ENCODE results near the gene SEPHS2. TPM values are rescaled to one million over a fixed set of nuclear protein-coding genes. Genes with fewer than 3 reads are reported as not detected.
"Not testable (repeated sequence)": the region's sequence is repeated elsewhere in the genome, so short reads cannot be mapped to it uniquely, and the experiment has no call there.

SEPHS2 gene
- total RNA-seq, 1 donor from 2014 or later, result 30.5 TPM

DNA sequence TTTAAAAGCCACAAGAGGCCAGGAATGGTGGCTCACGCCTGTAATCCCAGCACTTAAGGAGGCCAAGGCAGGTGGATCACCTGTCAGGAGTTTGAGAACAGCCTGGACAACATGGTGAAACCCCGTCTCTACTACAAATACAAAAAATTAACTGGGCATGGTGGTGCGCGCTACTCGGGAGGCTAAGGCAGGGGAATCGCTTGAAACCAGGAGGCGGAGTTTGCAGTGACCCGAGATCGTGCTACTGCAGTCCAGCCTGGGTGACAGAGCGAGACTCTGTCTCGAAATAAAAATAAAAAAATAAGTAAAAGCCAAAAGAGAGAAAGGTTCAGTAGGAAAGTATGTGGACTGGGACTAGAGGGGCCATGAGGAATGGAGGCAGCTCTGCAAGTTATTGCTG lies 13.8 kb upstream of the SEPHS2 start:
- no peaks in the 10 kb centered on the region for H3K4me1 Mint-ChIP-seq
- no peak for DNase-seq (ENCODE audit: low read depth, low spot score)
- no peak overlapping the region for H3K27ac Mint-ChIP-seq (ENCODE audit: unreplicated experiment)
- no peak overlapping the region for H3K4me3 Mint-ChIP-seq
- H3K9me3 Mint-ChIP-seq, result no peaks in the 10 kb centered on the region
- peaks cover 4% of the 10 kb centered on the region for H3K27me3 Mint-ChIP-seq (ENCODE audit: low read depth)
- TF ChIP-seq, protein P1, sequence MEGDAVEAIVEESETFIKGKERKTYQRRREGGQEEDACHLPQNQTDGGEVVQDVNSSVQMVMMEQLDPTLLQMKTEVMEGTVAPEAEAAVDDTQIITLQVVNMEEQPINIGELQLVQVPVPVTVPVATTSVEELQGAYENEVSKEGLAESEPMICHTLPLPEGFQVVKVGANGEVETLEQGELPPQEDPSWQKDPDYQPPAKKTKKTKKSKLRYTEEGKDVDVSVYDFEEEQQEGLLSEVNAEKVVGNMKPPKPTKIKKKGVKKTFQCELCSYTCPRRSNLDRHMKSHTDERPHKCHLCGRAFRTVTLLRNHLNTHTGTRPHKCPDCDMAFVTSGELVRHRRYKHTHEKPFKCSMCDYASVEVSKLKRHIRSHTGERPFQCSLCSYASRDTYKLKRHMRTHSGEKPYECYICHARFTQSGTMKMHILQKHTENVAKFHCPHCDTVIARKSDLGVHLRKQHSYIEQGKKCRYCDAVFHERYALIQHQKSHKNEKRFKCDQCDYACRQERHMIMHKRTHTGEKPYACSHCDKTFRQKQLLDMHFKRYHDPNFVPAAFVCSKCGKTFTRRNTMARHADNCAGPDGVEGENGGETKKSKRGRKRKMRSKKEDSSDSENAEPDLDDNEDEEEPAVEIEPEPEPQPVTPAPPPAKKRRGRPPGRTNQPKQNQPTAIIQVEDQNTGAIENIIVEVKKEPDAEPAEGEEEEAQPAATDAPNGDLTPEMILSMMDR (conservative IDR thresholded peaks at IDR 0.05), result no peak
- no peaks in the 10 kb centered on the region for H3K36me3 Mint-ChIP-seq (ENCODE audit: low read depth)

DNA sequence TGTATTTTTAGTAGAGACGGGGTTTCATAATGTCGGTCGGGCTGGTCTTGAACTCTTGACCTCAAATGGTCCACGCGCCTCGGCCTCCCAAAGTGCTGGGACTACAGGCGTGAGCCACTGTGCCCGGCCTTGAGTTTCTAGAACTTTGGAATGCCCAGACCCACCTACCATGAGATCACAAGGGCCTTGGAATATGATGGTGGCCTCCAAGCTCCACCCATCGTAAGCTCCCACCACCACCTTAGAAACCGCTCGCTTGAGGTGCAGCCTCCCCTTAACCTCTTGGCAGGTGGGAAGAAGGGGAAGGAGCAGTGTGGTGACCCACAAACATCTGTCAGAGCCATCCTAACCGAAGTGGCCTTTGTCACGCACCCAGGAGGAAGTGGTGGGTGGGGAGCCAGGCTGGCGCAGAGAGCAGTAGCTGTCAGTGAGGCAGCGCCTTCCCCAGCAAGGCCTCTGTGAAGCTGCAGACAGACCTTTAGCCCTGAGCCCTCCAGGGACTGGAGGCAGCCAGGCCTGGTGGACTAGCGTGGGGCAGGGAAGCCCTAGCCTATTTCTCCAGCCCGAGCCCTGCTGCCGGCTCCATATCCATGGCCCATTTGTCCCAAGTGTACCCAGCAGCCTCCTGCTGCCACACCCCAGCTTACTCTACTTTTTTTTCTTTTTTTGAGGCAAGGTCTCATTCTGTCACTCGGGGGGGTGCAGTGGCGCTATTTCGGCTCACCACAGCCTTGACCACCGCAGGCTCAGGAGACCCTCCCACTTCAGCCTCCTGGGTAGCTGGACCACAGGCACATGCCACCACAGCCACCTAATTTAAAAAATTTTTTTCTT lies 13.1 kb upstream of the SEPHS2 start:
- TF ChIP-seq, protein P1 (conservative IDR thresholded peaks at IDR 0.05), result no peak
- H3K9me3 Mint-ChIP-seq, result no peaks in the 10 kb centered on the region

DNA sequence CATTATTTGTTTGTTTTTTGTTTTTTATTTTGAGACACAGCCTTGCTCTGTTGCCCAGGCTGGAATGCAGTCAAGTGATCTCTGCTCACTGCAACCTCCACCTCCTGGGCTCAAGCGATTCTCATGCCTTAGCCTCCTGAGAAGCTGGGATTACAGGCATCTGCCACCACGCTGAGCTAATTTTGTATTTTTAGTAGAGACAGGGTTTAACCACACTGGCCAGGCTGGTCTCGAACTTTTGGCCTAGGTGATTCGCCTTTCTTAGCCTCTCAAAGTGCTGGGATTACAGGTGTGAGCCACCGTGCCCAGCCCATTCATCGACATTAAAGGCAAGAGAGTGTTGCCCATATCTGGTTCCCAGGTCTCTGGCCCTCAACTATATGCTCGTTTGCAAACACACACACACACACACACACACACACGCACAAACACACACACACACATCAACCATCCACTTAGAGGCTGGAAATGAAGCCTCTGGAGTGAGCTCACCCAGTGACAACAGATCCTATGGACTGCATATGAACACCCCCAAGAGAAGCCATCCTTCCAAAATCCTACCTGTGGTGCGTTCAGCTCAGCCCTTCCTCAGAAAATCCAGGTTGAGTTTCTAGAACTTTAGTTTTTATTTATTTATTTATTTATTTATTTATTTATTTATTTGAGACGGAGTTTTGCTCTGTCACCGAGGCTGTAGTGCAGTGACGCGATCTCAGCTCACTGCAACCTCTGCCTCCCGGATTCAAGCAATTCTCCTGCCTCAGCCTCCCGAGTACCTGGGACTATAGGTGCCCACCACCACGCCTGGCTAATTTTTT lies 12.3 kb upstream of the SEPHS2 start:
- H3K36me3 Mint-ChIP-seq (ENCODE audit: low read depth), result no peaks in the 10 kb centered on the region
- no peaks in the 10 kb centered on the region for H3K4me1 Mint-ChIP-seq
- DNase-seq (ENCODE audit: low read depth, low spot score), result no peak
- H3K4me3 Mint-ChIP-seq, result no peak overlapping the region
- no peak overlapping the region for H3K27ac Mint-ChIP-seq (ENCODE audit: unreplicated experiment)
- TF ChIP-seq, protein P1 (conservative IDR thresholded peaks at IDR 0.05), result no peak
- peaks cover 5% of the 10 kb centered on the region for H3K27me3 Mint-ChIP-seq (ENCODE audit: low read depth)
- H3K9me3 Mint-ChIP-seq, result no peaks in the 10 kb centered on the region

More for the DNA sequence above, 13.1 kb upstream of the SEPHS2 start:
- no peaks in the 10 kb centered on the region for H3K36me3 Mint-ChIP-seq (ENCODE audit: low read depth)
- no peaks in the 10 kb centered on the region for H3K4me1 Mint-ChIP-seq
- H3K4me3 Mint-ChIP-seq, result no peak overlapping the region
- H3K27ac Mint-ChIP-seq (ENCODE audit: unreplicated experiment), result no peak overlapping the region
- peaks cover 5% of the 10 kb centered on the region for H3K27me3 Mint-ChIP-seq (ENCODE audit: low read depth)
- DNase-seq (ENCODE audit: low read depth, low spot score), result no peak

GRCh38 chr16:30457256-30457655 lies 11.6 kb upstream of the SEPHS2 start:
- no peaks in the 10 kb centered on the region for H3K9me3 Mint-ChIP-seq
- H3K4me3 Mint-ChIP-seq, result no peak overlapping the region
- TF ChIP-seq, protein P1 (conservative IDR thresholded peaks at IDR 0.05), result no peak
- H3K27ac Mint-ChIP-seq (ENCODE audit: unreplicated experiment), result no peak overlapping the region
- H3K4me1 Mint-ChIP-seq, result no peaks in the 10 kb centered on the region
- peaks cover 5% of the 10 kb centered on the region for H3K27me3 Mint-ChIP-seq (ENCODE audit: low read depth)
- no peak for DNase-seq (ENCODE audit: low read depth, low spot score)
- no peaks in the 10 kb centered on the region for H3K36me3 Mint-ChIP-seq (ENCODE audit: low read depth)

DNA sequence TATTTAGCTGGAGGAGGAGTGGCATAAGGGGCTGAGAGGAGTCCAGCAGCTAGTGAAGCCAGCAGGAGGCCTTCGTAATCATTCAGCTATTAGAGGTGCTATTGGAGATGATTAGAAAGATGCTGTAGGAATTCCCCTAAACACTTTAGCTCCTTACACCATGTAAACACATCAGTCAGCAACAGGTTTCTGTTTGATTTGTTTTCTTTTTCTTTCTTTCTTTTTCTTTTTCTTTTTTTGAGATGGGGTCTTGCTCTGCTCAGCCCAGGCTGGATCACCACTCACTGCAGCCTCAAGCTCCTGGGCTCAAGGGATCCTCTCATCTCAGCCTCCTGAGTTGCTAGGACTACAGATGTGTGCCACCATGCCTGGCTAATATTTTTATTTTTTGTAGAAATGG lies 10.6 kb upstream of the SEPHS2 start:
- no peak overlapping the region for H3K4me3 Mint-ChIP-seq
- H3K4me1 Mint-ChIP-seq, result no peaks in the 10 kb centered on the region
- peak overlapping the region; percentile 47 for H3K27ac Mint-ChIP-seq (ENCODE audit: unreplicated experiment)
- H3K27me3 Mint-ChIP-seq (ENCODE audit: low read depth), result peaks cover 5% of the 10 kb centered on the region
- H3K36me3 Mint-ChIP-seq (ENCODE audit: low read depth), result no peaks in the 10 kb centered on the region
- H3K9me3 Mint-ChIP-seq, result no peaks in the 10 kb centered on the region
- no peak for DNase-seq (ENCODE audit: low read depth, low spot score)
- TF ChIP-seq, protein P1 (conservative IDR thresholded peaks at IDR 0.05), result no peak

- H3K36me3 Mint-ChIP-seq (ENCODE audit: low read depth); H3K4me1 Mint-ChIP-seq; H3K4me3 Mint-ChIP-seq; H3K27me3 Mint-ChIP-seq (ENCODE audit: low read depth); H3K9me3 Mint-ChIP-seq; H3K27ac Mint-ChIP-seq (ENCODE audit: unreplicated experiment); DNase-seq (ENCODE audit: low read depth, low spot score): not testable (repeated sequence)
These were observed 7.3 kb upstream of the SEPHS2 start for GRCh38 chr16:30452709-30453580.
